ENCODE results near the gene SLC23A2.

DNA sequence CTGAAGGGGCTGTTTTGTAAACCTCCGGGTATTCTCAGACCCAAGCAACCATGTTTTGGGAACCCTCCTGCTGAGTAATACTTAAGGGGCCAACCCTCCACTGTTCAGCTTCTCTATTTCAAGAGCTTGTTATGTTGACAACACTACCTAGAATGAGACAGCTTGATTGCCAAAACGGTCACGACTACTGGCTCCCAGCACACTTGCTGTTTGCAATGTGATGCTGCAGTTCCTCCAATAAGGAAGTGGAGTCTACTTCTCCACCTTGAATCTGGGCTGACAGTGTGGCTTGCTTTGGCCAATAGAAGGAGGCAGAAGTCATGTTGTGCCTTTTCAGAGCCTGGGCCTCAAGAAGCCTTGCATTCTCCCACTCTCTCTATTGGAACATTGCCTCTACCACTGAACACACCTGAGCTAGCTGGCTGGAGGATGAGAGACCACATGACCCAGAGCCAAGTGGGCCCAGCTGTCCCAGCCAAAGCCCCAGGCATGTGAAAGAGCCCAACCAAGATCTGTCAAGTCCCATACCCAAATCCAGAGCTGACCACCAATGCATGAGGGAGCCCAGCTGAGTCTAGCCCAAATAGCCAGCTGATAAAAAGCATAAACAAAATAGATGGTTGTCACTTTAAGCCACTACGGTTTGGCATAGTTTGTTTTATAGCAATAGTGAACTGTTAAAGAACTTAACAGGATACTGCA is 171.6 kb downstream of the SLC23A2 start:
- TF ChIP-seq, protein P1, sequence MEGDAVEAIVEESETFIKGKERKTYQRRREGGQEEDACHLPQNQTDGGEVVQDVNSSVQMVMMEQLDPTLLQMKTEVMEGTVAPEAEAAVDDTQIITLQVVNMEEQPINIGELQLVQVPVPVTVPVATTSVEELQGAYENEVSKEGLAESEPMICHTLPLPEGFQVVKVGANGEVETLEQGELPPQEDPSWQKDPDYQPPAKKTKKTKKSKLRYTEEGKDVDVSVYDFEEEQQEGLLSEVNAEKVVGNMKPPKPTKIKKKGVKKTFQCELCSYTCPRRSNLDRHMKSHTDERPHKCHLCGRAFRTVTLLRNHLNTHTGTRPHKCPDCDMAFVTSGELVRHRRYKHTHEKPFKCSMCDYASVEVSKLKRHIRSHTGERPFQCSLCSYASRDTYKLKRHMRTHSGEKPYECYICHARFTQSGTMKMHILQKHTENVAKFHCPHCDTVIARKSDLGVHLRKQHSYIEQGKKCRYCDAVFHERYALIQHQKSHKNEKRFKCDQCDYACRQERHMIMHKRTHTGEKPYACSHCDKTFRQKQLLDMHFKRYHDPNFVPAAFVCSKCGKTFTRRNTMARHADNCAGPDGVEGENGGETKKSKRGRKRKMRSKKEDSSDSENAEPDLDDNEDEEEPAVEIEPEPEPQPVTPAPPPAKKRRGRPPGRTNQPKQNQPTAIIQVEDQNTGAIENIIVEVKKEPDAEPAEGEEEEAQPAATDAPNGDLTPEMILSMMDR (IDR thresholded peaks at IDR 0.05), result no peak
- no peak for TF ChIP-seq POLR2AphosphoS5 (IDR thresholded peaks at IDR 0.05; ENCODE audit: low read depth, low read length)
- TF ChIP-seq TCF7L2 (IDR thresholded peaks at IDR 0.05; ENCODE audit: low read depth, low read length), result no peak

All from Panc1 (cell line).